SK-N-SH (cell line): ENCODE results near the gene AIF1. TPM values are rescaled to one million over a fixed set of nuclear protein-coding genes. Genes with fewer than 3 reads are reported as not detected.

Source experiments
- CTCF ChIA-PET: fragments of 300-600, 350-600 bp; formaldehyde crosslinking; extraction: SDS; loops from one replicate; lab custom pipeline; 2021; lab: Yijun Ruan, JAX
- POLR2A ChIA-PET: fragments of 350-600 bp; sonication (Branson Sonifier 250); formaldehyde crosslinking; extraction: SDS; loops from one replicate; lab custom pipeline; 2020; ENCODE audit warnings: antibody characterized with exemption, inconsistent platforms; lab: Yijun Ruan, JAX
- DNase-seq: peaks from one replicate; pipeline ENCODE4 v3.0.0; 2012
- H2AFZ ChIP-seq: fragments of 200-600 bp; sonication (generic); 2 replicates; pipeline ENCODE4 v1.8.1; 2016; ENCODE audit warnings: antibody characterized with exemption, mild to moderate bottlenecking, low read depth
- H3F3A ChIP-seq: fragments of 200-600 bp; sonication (generic); replicated peaks from 2 replicates; pipeline ENCODE3; 2016; ENCODE audit warnings: antibody characterized with exemption, mild to moderate bottlenecking; ENCODE audit not compliant: insufficient read depth
- H3K27ac ChIP-seq, 2 experiments: fragments of 200-500 bp in 1 of 2; fragments of 200-600 bp in 1 of 2; sonication (Bioruptor generic) in 1 of 2; sonication (generic), shearing (Covaris generic) in 1 of 2; 2 replicates each; pipeline versions ENCODE4 v1.5.1 to v1.6.1; 2014 to 2016; ENCODE audit warnings: low read depth in 2 of 2, inconsistent platforms in 1 of 2, low read length in 1 of 2, mild to moderate bottlenecking in 1 of 2, mixed read lengths in 1 of 2
- H3K27me3 ChIP-seq: fragments of 200-600 bp; sonication (generic), shearing (Covaris generic); 2 replicates; pipeline ENCODE4 v1.6.1; 2016; ENCODE audit warnings: mixed run types; ENCODE audit not compliant: insufficient read depth
- H3K36me3 ChIP-seq, 2 experiments: fragments of 200-500 bp in 1 of 2; fragments of 200-600 bp in 1 of 2; sonication (Bioruptor generic) in 1 of 2; sonication (generic) in 1 of 2; replicated peaks in 1 of 2; 2 replicates each; pipeline versions ENCODE3 to v1.5.1; 2014 to 2016; ENCODE audit warnings: low read length in 1 of 2, mild to moderate bottlenecking in 1 of 2; ENCODE audit not compliant: insufficient read depth in 2 of 2, control insufficient read depth in 1 of 2
- H3K4me1 ChIP-seq, 2 experiments: fragments of 200-500 bp in 1 of 2; fragments of 200-600 bp in 1 of 2; sonication (Bioruptor generic) in 1 of 2; sonication (generic), shearing (Covaris generic) in 1 of 2; 2 replicates each; pipeline versions ENCODE4 v1.5.1 to v1.6.1; 2014 to 2016; ENCODE audit warnings: low read depth in 1 of 2, low read length in 1 of 2, mixed run types in 1 of 2; ENCODE audit not compliant: insufficient read depth in 2 of 2, control insufficient read depth in 1 of 2
- H3K4me2 ChIP-seq: fragments of 200-600 bp; sonication (generic), shearing (Covaris generic); 2 replicates; pipeline ENCODE4 v1.6.1; 2017; ENCODE audit warnings: mixed run types
- H3K4me3 ChIP-seq, 2 experiments: fragments of 200-500 bp in 1 of 2; fragments of 200-600 bp in 1 of 2; sonication (Bioruptor generic) in 1 of 2; sonication (generic), shearing (Covaris generic) in 1 of 2; 2 replicates each; pipeline versions ENCODE4 v1.5.1 to v1.8.1; 2014 to 2016; ENCODE audit warnings: low read depth in 2 of 2, inconsistent platforms in 1 of 2, low read length in 1 of 2, mild to moderate bottlenecking in 1 of 2, mixed read lengths in 1 of 2, moderate library complexity in 1 of 2
- H3K79me2 ChIP-seq: fragments of 200-600 bp; sonication (generic); 2 replicates; pipeline ENCODE4 v1.8.1; 2017; ENCODE audit warnings: mild to moderate bottlenecking; ENCODE audit not compliant: insufficient read depth
- H3K9ac ChIP-seq: fragments of 200-600 bp; sonication (generic); 2 replicates; pipeline ENCODE4 v1.6.1; 2017; ENCODE audit warnings: mixed run types
- H3K9me2 ChIP-seq: fragments of 200-600 bp; sonication (generic); 2 replicates; pipeline ENCODE4 v1.6.1; 2017; ENCODE audit warnings: mixed run types
- H3K9me3 ChIP-seq: fragments of 200-600 bp; sonication (generic); 2 replicates; pipeline ENCODE4 v1.6.1; 2017; ENCODE audit warnings: mixed run types, mild to moderate bottlenecking, moderate library complexity
- H4K20me1 ChIP-seq: fragments of 200-600 bp; sonication (generic); 2 replicates; pipeline ENCODE4 v1.6.1; 2017; ENCODE audit warnings: mild to moderate bottlenecking, mixed run types; ENCODE audit not compliant: insufficient read depth
- ELF1 ChIP-seq: IDR thresholded peaks from 2 replicates; pipeline ENCODE4 v1.4.0; 2012
- FOXM1 ChIP-seq: IDR thresholded peaks from 2 replicates; pipeline ENCODE4 v1.4.0; 2012; ENCODE audit warnings: low read depth, mild to moderate bottlenecking
- GABPA ChIP-seq: IDR thresholded peaks from 2 replicates; pipeline ENCODE4 v1.4.0; 2012; ENCODE audit warnings: low read depth, mild to moderate bottlenecking
- MAX ChIP-seq: IDR thresholded peaks from 2 replicates; pipeline ENCODE4 v1.4.0; 2012; ENCODE audit warnings: low read depth
- MEF2A ChIP-seq: IDR thresholded peaks from 2 replicates; pipeline ENCODE4 v1.4.0; 2012; ENCODE audit warnings: low read depth, borderline replicate concordance
- POLR2AphosphoS5 ChIP-seq: IDR thresholded peaks from 2 replicates; pipeline ENCODE4 v1.6.1; 2012; ENCODE audit warnings: low read depth, low read length
- RCOR1 ChIP-seq: fragments of 150-350 bp; IDR thresholded peaks from 2 replicates; pipeline ENCODE4 v1.6.1; 2017; ENCODE audit warnings: antibody characterized with exemption, low read length
- REST ChIP-seq: IDR thresholded peaks from 2 replicates; pipeline ENCODE4 v1.6.1; 2012; ENCODE audit warnings: mild to moderate bottlenecking, low read depth, low read length, moderate library complexity
- RFX5 ChIP-seq: IDR thresholded peaks from 2 replicates; pipeline ENCODE4 v1.6.1; 2012; ENCODE audit warnings: mild to moderate bottlenecking, improper control_type of control experiment, low read length
- RXRA ChIP-seq: IDR thresholded peaks from 2 replicates; pipeline ENCODE4 v1.4.0; 2012; ENCODE audit warnings: low read depth, mild to moderate bottlenecking, borderline replicate concordance
- SMC3 ChIP-seq: IDR thresholded peaks from 2 replicates; pipeline ENCODE4 v1.6.1; 2012; ENCODE audit warnings: low read depth, low read length, improper control_type of control experiment
- TAF1 ChIP-seq: IDR thresholded peaks from 2 replicates; pipeline ENCODE4 v1.6.1; 2012; ENCODE audit warnings: low read depth, mild to moderate bottlenecking, low read length, moderate library complexity, borderline replicate concordance
- USF1 ChIP-seq: IDR thresholded peaks from 2 replicates; pipeline ENCODE4 v1.4.0; 2012; ENCODE audit warnings: low read depth, borderline replicate concordance
- YY1 ChIP-seq: IDR thresholded peaks from 2 replicates; pipeline ENCODE4 v1.4.0; 2012; ENCODE audit warnings: low read depth, mild to moderate bottlenecking
- ZBTB33 ChIP-seq: IDR thresholded peaks from 2 replicates; pipeline ENCODE4 v1.4.0; 2012; ENCODE audit warnings: low read depth, borderline replicate concordance
- WGBS: methylation state at CpG from one replicate; pipeline ENCODE4 v1.1.6; 2017; ENCODE audit warnings: low lambda C conversion rate; 5-methylcytosine and 5-hydroxymethylcytosine counted together
- polyA plus RNA-seq, 3 experiments: library from polyadenylated mRNA; depleted of rRNA; stranded (reverse); fragments of >200 nt; gene quantifications; 2 replicates each; pipeline ENCODE4 v1.2.3, GENCODE V29; 2012

AIF1 gene
- polyA plus RNA-seq, 1 of the 3 experiments (the other 2 are of a cell fraction), result not detected

- Histone ChIP-seq H3K9me3 (no peaks in the 10 kb centered on the region), H4K20me1 (peaks cover 5% of the 10 kb centered on the region; the same call in 1 of the 2 replicates), H3K4me1 (peaks cover under 1 to 2% of the 10 kb centered on the region in 2 experiments; a peak in 3 of 4 replicates), H3F3A (peaks cover 16% of the 10 kb centered on the region), H3K27me3 (no peaks in the 10 kb centered on the region), H3K9ac (no peak overlapping the region), H3K4me3 (no peak overlapping the region), H3K4me2 (no peak overlapping the region), H3K79me2 (peaks cover 14% of the 10 kb centered on the region), H2AFZ (no peak overlapping the region), H3K36me3 (peaks cover 0 to 5% of the 10 kb centered on the region in 2 experiments), H3K27ac (no peak overlapping the region), H3K9me2 (no peaks in the 10 kb centered on the region)
- TF ChIP-seq MAX, result no peak
- TF ChIP-seq GABPA, result no peak
- no peak for TF ChIP-seq FOXM1
- TF ChIP-seq RCOR1, result no peak
- no peak for TF ChIP-seq YY1
- no peak for TF ChIP-seq SMC3
- TF ChIP-seq RFX5, result no peak
- TF ChIP-seq TAF1, result no peak
- no peak for TF ChIP-seq USF1
- no peak for TF ChIP-seq MEF2A
- no peak for TF ChIP-seq REST
- no peak for TF ChIP-seq RXRA
- no peak for TF ChIP-seq ZBTB33
- TF ChIP-seq POLR2AphosphoS5, result no peak
- no peak for TF ChIP-seq ELF1
- 89% methylated on average over 2 of the region's 2 CpGs for WGBS
- POLR2A ChIA-PET, result no interaction called here
- no peak for DNase-seq
- CTCF ChIA-PET, result interaction anchor here (7.0 kb wide), 1 partner anchor 19 kb away, joined by 35 read pairs; no protein-coding TSS in a partner anchor
These were observed 2.0 kb downstream of the AIF1 start for GRCh38 chr6:31617010-31617409.
